Adipose tissue (tissue), 3 donors: ENCODE results near the gene CSH2. TPM values are rescaled to one million over a fixed set of nuclear protein-coding genes. Genes with fewer than 3 reads are reported as not detected.

Experiments
- H3K27ac ChIP-seq: one replicate; pipeline ENCODE4 v1.5.1; 2013; ENCODE audit warnings: low read depth, low read length
- WGBS, 3 donors: extraction: QIAGEN DNeasy Blood & Tissue Kit; methylation state at CpG; one replicate each; pipeline ENCODE4 v1.1.7; 2013; 5-methylcytosine and 5-hydroxymethylcytosine counted together
- polyA plus RNA-seq, 3 donors: library from polyadenylated mRNA; stranded (reverse); fragments of 200-250 nt; gene quantifications; one replicate each; pipeline ENCODE4 v1.2.3, GENCODE V29; 2013
- donor health status: healthy with polysubstance abuse.
- donor health status: Bipolar disorder and iron deficiency.
- donor health status: healthy.

CSH2 gene
- polyA plus RNA-seq, 3 donors = not detected

DNA sequence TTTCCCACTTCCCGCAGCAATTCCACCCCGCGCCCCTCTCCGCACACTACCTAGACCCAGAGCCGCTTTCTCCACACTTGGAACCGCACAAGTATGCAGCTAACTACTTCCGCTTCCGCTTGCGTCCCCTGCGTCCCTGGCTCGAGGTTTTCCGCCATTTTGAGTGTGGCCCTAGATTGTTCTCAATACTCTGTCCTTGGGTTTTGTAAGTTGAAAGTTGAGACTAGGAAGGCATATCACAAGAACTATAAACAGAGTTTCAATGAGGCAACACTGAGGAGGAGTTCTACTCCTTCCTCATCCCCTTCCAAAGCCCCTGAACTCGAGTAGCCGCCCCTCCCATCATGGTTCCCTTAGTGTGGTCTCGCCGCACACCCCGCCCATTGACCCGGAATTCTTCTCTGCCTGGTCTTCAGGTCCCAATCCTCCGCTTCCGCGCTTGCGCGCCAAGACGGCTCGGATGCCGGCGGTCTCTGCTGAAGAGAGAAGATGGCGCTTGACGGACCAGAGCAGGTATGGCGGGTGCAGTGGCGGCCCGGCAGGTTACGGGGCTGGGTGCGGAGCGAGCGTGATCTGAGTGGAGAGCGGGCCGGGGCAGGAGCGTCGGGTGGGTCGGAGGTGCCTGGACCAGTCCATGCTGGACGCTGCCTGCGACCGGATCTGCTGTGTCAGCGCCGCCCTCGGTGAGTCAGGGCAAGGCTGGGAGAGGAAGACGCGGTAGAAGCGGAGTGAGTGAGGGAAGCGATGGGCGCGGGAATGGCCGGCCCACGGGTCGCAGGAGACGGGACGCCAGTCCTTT is 46.3 kb downstream of the CSH2 start, which contains the start of the genes FTSJ3 and PSMC5:
Gene FTSJ3 (minus strand): TSS at position 662 of the 799 bp plus-strand sequence. CDS start 761 bp downstream, outside the sequence.
Gene PSMC5 (plus strand): TSS at position 430 of the 799 bp plus-strand sequence. CDS start 60 bp downstream, at position 490.
- 0 to 1% (median 0%) methylated on average over 42 to 58 of the region's 58 CpGs for WGBS, 3 donors
- H3K27ac ChIP-seq = no peak within 1 kb of the TSS

DNA sequence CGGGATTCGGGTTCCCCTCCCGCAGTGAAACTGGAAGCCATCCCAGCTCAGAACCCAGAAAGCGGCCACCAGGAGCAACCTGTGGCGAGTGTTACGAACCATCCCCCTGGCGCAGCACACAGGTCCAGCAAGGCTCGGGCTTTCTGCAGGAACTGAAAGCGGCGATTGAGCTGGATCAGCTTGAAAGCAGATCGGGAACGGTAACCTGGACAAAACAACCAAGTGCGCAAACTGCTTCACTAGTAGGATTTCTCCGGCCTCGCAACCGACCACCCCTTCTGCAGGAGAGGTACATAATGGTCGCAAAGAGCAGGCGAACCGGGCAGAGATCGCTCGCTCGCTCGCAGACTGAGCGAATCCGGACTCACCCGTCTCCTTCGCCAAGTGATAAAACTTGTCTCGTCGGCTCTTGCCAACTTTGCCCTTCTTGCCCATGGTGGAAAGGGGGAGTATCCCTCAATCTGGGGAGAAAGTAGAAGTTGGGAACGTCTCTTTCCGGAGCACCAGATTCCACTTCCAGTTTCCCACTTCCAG is 46.9 kb downstream of the CSH2 start:
- H3K27ac ChIP-seq = no peak overlapping the region
- 0 to 1% (median 1%) methylated on average over 31 of the region's 31 CpGs for WGBS, 3 donors

DNA sequence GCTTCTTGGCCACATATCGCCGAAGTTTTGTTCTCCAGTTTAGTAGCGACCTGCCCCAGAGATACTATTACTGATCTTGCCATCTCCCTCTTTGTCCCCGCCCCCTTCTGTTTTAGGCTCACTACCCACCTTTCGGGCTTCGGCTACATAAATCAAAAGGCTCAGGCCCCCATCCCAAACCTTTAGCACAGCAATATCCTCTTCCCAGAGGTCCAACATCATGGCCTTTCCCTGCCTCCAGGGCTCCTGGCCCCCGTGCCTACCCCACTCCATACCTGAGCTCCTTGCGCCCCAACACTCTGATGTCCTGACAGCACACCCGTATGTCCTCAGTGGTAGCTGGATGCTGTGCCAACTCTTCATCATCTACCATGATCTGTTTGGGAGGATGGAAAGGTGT is 49.1 kb downstream of the CSH2 start:
- no peak overlapping the region for H3K27ac ChIP-seq
- WGBS, 3 donors = 93 to 96% (median 94%) methylated on average over 9 of the region's 9 CpGs

DNA sequence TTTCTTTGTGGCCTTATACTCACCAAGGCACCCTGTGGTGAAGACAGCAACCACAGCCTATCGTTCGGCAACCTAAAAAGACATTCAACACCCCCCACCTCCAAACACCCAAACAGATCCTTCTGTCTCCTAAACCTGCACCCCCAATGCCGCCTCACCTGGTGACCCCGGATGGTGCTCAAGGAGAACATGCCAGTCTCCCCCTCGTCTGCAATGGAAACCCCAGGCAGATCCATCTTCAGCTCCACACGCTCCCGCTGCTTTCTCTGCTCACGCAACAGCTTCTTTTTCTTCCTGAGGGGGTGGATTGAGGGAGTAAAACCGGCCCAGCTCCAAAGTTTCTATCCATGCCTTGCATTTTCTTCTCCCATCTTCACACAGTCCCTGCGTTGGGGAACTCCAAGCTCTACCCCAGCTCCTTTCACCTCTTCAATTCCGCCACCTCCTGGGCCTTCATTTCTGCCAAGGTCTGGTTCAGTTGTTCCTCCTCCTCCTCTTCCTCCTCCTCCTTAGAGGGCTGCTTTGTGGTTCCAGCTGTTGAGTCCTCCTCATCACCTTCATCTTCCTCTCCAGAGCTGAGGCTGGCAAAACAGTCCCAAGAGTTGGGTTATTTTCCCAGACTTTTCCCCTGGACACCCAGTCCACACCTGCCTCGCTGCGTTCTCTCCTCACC is 49.7 kb downstream of the CSH2 start:
- 93 to 95% (median 93%) methylated on average over 13 of the region's 13 CpGs for WGBS, 3 donors
- H3K27ac ChIP-seq = no peak overlapping the region

DNA sequence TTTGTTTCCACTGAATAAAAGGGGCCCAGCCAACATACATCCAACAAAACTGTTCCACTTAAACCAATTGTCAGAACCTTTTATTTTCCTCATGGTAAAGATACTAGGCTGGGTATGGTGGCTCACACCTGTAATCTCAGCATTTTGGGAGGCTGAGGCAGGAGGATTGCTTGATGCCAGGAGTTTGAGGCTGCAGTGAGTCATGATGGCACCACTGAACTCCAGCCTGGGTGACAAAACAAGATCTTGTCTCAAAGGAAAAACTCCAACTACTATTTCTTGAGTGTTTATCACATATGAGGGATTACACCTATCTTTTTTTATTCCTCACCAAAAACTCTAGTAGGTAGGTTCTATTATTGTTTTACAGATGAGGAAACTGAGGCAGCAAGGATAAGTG is 50.9 kb downstream of the CSH2 start:
- no peak overlapping the region for H3K27ac ChIP-seq

Other genes starting within 250 kb of the CSH2 start
- 10 to 100 TPM; 10.4 to 18.8 (median 14.2) TPM for gene LIMD2, start 173.6 kb downstream of the CSH2 start, polyA plus RNA-seq
- gene STRADA, start 131.9 kb downstream of the CSH2 start, polyA plus RNA-seq = 10 to 100 TPM; 10.7 to 17.5 (median 16.6) TPM
- 10 to 100 TPM; 24.0 to 67.4 (median 35.6) TPM for gene CCDC47, start 100.1 kb downstream of the CSH2 start, polyA plus RNA-seq
- 10 to 100 TPM; 63.1 to 93.2 (median 71.4) TPM for gene DDX42, start 99.5 kb downstream of the CSH2 start, polyA plus RNA-seq
- 100 to 1,000 TPM in 2 of 3 donors, 10 to 100 TPM in 1; 78.4 to 204 (median 141) TPM for gene PSMC5, start 46.2 kb downstream of the CSH2 start, polyA plus RNA-seq
- gene FTSJ3, start 46.0 kb downstream of the CSH2 start, polyA plus RNA-seq = 10 to 100 TPM; 14.5 to 21.9 (median 21.3) TPM
- gene SMARCD2, start 31.0 kb downstream of the CSH2 start, polyA plus RNA-seq = 10 to 100 TPM; 60.3 to 91.2 (median 62.3) TPM
- not detected for gene GH2, start 8.3 kb upstream of the CSH2 start, polyA plus RNA-seq
- not detected for gene CSH1, start 22.9 kb upstream of the CSH2 start, polyA plus RNA-seq
- gene CSHL1, start 37.6 kb upstream of the CSH2 start, polyA plus RNA-seq = not detected
- not detected for gene GH1, start 45.2 kb upstream of the CSH2 start, polyA plus RNA-seq
- 1 to 10 TPM; 2.7 to 6.3 (median 5.2) TPM for gene CD79B, start 58.7 kb upstream of the CSH2 start, polyA plus RNA-seq
- gene SCN4A, start 99.2 kb upstream of the CSH2 start, polyA plus RNA-seq = 10 to 100 TPM in 2 of 3 donors, 1 to 10 TPM in 1; 1.8 to 25.6 (median 11.1) TPM
- 1 to 10 TPM in 1 of 3 donors, under 1 TPM in 2; 0.09 to 1.1 (median 0.45) TPM for gene PRR29, start 124.7 kb upstream of the CSH2 start, polyA plus RNA-seq
- 10 to 100 TPM; 13.0 to 87.0 (median 63.9) TPM for gene ICAM2, start 147.0 kb upstream of the CSH2 start, polyA plus RNA-seq